ENCODE results near the gene ZNF750.

Gene ZNF750

DNA sequence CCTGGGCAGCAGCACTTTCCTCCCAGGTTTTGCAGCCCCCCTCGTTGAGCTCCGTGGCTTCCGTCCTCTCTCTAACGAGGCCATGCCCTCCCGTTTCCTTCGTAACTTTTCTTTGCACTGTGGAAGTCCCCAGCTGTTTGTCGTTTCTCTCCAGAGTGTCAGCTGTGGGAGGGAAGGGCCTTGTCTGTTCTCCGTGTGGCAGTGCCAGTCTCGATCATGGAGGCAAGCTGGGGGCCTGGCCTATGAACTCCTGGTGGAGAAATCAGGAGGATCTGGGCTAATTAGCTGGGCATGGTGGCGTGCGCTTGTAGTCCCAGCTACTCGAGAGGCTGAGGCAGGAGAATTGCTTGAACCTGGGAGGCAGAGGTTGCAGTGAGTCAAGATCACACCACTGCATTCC, 59.6 kb downstream of the ZNF750 start:
- H3K27ac ChIP-seq (ENCODE audit: low read length) = no peak overlapping the region
- H3K36me3 ChIP-seq (replicated peaks; ENCODE audit: low read depth, low read length) = peaks cover 17% of the 10 kb centered on the region
- H3K4me3 ChIP-seq (ENCODE audit: low read length) = no peak overlapping the region
- H3K4me2 ChIP-seq (ENCODE audit: low read length) = no peak overlapping the region
- peaks cover 4% of the 10 kb centered on the region; the same call in 1 of the 2 replicates for H4K20me1 ChIP-seq (ENCODE audit: insufficient read depth, low read length)
- TF ChIP-seq EZH2phosphoT487 (IDR thresholded peaks at IDR 0.05; ENCODE audit: low read depth) = no peak
- TF ChIP-seq, protein P1, sequence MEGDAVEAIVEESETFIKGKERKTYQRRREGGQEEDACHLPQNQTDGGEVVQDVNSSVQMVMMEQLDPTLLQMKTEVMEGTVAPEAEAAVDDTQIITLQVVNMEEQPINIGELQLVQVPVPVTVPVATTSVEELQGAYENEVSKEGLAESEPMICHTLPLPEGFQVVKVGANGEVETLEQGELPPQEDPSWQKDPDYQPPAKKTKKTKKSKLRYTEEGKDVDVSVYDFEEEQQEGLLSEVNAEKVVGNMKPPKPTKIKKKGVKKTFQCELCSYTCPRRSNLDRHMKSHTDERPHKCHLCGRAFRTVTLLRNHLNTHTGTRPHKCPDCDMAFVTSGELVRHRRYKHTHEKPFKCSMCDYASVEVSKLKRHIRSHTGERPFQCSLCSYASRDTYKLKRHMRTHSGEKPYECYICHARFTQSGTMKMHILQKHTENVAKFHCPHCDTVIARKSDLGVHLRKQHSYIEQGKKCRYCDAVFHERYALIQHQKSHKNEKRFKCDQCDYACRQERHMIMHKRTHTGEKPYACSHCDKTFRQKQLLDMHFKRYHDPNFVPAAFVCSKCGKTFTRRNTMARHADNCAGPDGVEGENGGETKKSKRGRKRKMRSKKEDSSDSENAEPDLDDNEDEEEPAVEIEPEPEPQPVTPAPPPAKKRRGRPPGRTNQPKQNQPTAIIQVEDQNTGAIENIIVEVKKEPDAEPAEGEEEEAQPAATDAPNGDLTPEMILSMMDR (IDR thresholded peaks at IDR 0.05; ENCODE audit: low read depth, low read length) = no peak
- peaks cover 3% of the 10 kb centered on the region; the same call in 1 of the 2 replicates for H3K4me1 ChIP-seq (ENCODE audit: low read length)
- H2AFZ ChIP-seq (ENCODE audit: low read depth, low read length) = no peak overlapping the region
- no peaks in the 10 kb centered on the region for H3K9me3 ChIP-seq (ENCODE audit: insufficient read depth, low read length)
- H3K79me2 ChIP-seq (ENCODE audit: low read length) = no peaks in the 10 kb centered on the region
- no peaks in the 10 kb centered on the region for H3K27me3 ChIP-seq (ENCODE audit: low read depth, low read length)
- no peak overlapping the region for H3K9ac ChIP-seq (ENCODE audit: low read length)

DNA sequence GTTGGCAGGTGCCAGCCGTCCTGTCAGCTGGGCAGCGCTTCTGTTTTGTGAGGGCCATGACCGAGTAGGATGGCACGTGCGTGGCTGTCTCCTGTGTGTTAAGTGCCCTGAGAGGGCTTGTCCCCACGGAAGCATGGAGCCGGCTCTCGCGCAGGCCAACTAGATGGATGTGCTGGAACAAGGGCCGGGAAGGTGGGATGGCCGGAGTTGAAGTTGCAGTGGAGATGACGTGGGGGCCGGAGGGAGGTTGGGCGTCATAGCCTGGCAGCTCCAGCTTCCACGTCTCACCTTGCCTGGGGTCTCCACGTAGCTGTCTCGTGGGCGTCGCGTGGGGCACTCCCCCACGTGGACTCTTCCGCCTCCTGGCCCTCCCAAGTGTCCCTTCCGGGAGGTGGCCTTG, 60.3 kb downstream of the ZNF750 start:
- TF ChIP-seq EZH2phosphoT487 (IDR thresholded peaks at IDR 0.05; ENCODE audit: low read depth) = no peak
- TF ChIP-seq, protein P1 (IDR thresholded peaks at IDR 0.05; ENCODE audit: low read depth, low read length) = no peak

More for the DNA sequence above, 60.3 kb downstream of the ZNF750 start:
- no peak overlapping the region for H3K9ac ChIP-seq (ENCODE audit: low read length)
- H3K9me3 ChIP-seq (ENCODE audit: insufficient read depth, low read length) = no peaks in the 10 kb centered on the region
- no peaks in the 10 kb centered on the region for H3K79me2 ChIP-seq (ENCODE audit: low read length)
- H3K36me3 ChIP-seq (replicated peaks; ENCODE audit: low read depth, low read length) = peaks cover 15% of the 10 kb centered on the region
- H4K20me1 ChIP-seq (ENCODE audit: insufficient read depth, low read length) = peaks cover 4% of the 10 kb centered on the region; the same call in 1 of the 2 replicates
- no peak overlapping the region for H3K4me2 ChIP-seq (ENCODE audit: low read length)
- H3K4me3 ChIP-seq (ENCODE audit: low read length) = no peak overlapping the region
- peaks cover 3% of the 10 kb centered on the region; the same call in 1 of the 2 replicates for H3K4me1 ChIP-seq (ENCODE audit: low read length)
- H2AFZ ChIP-seq (ENCODE audit: low read depth, low read length) = no peak overlapping the region
- no peak overlapping the region for H3K27ac ChIP-seq (ENCODE audit: low read length)
- H3K27me3 ChIP-seq (ENCODE audit: low read depth, low read length) = no peaks in the 10 kb centered on the region
